PC-3 (cell line): ENCODE results near the gene FGD3. TPM values are rescaled to one million over a fixed set of nuclear protein-coding genes. Genes with fewer than 3 reads are reported as not detected.
A peak's percentile ranks its signal among the peaks of the same experiment; 100 is the strongest.

ENCODE experiments used
- ATAC-seq: fragments of 200-7000 bp; cut with Tn5 transposase; 2 replicates; pipeline ENCODE4 v1.9.1; 2020; ENCODE audit warnings: mild to moderate bottlenecking, moderate library complexity
- BruUV-seq: library from RNA; stranded (reverse); fragments of 400-500 nt; replicated peaks from 2 replicates; lab custom pipeline; 2021; lab: Mats Ljungman, UMichigan
- CTCF ChIA-PET: fragments of 300-600 bp; sonication (Branson Sonifier 250); formaldehyde crosslinking; loops from one replicate; lab custom pipeline; 2022; ENCODE audit warnings: antibody characterized with exemption; lab: Charles Lee
- POLR2A ChIA-PET: fragments of 300-600 bp; sonication (Branson Sonifier 250); formaldehyde crosslinking; loops from one replicate; lab custom pipeline; 2022; ENCODE audit warnings: antibody characterized with exemption; ENCODE audit not compliant: unreplicated experiment; lab: Charles Lee
- DNase-seq: peaks from one replicate; pipeline ENCODE4 v3.0.0-alpha.2; 2015
- H2AFZ ChIP-seq: fragments of 300-600 bp; sonication (generic); 2 replicates; pipeline ENCODE4 v1.6.0; 2016; ENCODE audit warnings: antibody characterized with exemption, low read length
- H3F3A ChIP-seq: fragments of 300-600 bp; sonication (generic); one replicate; pipeline ENCODE4 v1.6.0; 2017; ENCODE audit warnings: antibody characterized with exemption, low read length, control low read depth, mild to moderate bottlenecking; ENCODE audit not compliant: unreplicated experiment
- H3K27ac ChIP-seq: fragments of 300-600 bp; sonication (generic); 2 replicates; pipeline ENCODE4 v1.5.1; 2016; ENCODE audit warnings: mild to moderate bottlenecking, low read length
- H3K27me3 ChIP-seq: fragments of 300-600 bp; sonication (generic); 2 replicates; pipeline ENCODE4 v1.6.1; 2016; ENCODE audit warnings: low read length, mixed read lengths
- H3K36me3 ChIP-seq: fragments of 300-600 bp; sonication (generic); 2 replicates; pipeline ENCODE4 v1.6.1; 2016; ENCODE audit warnings: low read depth, mixed run types, low read length, mixed read lengths
- H3K4me1 ChIP-seq: fragments of 300-600 bp; sonication (generic); 2 replicates; pipeline ENCODE4 v1.5.1; 2016; ENCODE audit warnings: low read length; ENCODE audit not compliant: insufficient read depth
- H3K4me2 ChIP-seq: fragments of 300-600 bp; sonication (generic); 2 replicates; pipeline ENCODE4 v1.6.0; 2016; ENCODE audit warnings: low read length
- H3K4me3 ChIP-seq: fragments of 300-600 bp; sonication (generic); 2 replicates; pipeline ENCODE4 v1.5.1; 2016; ENCODE audit warnings: mild to moderate bottlenecking, low read length, mixed read lengths
- H3K79me2 ChIP-seq: fragments of 300-600 bp; sonication (generic); 2 replicates; pipeline ENCODE4 v1.6.1; 2017; ENCODE audit warnings: low read length, mixed read lengths
- H3K9ac ChIP-seq: fragments of 300-600 bp; sonication (generic); 2 replicates; pipeline ENCODE4 v1.6.0; 2016; ENCODE audit warnings: mild to moderate bottlenecking, low read length
- H3K9me2 ChIP-seq: fragments of 300-600 bp; sonication (generic); replicated peaks from 2 replicates; pipeline ENCODE4 v1.6.1; 2016; ENCODE audit warnings: mixed run types, low read length, mixed read lengths
- H3K9me3 ChIP-seq: fragments of 300-600 bp; sonication (generic); 2 replicates; pipeline ENCODE4 v1.6.1; 2016; ENCODE audit warnings: low read length, mixed read lengths
- H4K20me1 ChIP-seq: fragments of 300-600 bp; sonication (generic); 2 replicates; pipeline ENCODE4 v1.6.1; 2016; ENCODE audit warnings: low read length, mixed read lengths
- CTCF ChIP-seq: fragments of 300-600 bp; sonication (generic); conservative IDR thresholded peaks from 2 replicates; pipeline ENCODE4 v1.5.1; 2017; ENCODE audit warnings: antibody characterized with exemption, low read depth, mild to moderate bottlenecking, low read length
- EZH2 ChIP-seq: fragments of 300-600 bp; sonication (generic); IDR thresholded peaks from one replicate; pipeline ENCODE4 v1.6.1; 2017; ENCODE audit warnings: antibody characterized with exemption, mild to moderate bottlenecking, low read length; ENCODE audit not compliant: unreplicated experiment
- EZH2phosphoT487 ChIP-seq: fragments of 300-600 bp; sonication (generic); IDR thresholded peaks from 2 replicates; pipeline ENCODE4 v1.6.1; 2018; ENCODE audit warnings: mild to moderate bottlenecking, antibody characterized with exemption, low read length, borderline replicate concordance
- intact Hi-C: fragments of 100-400 bp; cut with micrococcal nuclease; formaldehyde crosslinking; loops from 2 replicates; pipeline ENCODE4 v1.9.0; 2023
- total RNA-seq: library from RNA; depleted of rRNA; stranded (reverse); fragments of >200 nt; gene quantifications from 2 replicates; pipeline ENCODE4 v1.2.3, GENCODE V29; 2014

FGD3 gene
- total RNA-seq, 1 experiment from 2014 or later, result 5.4 TPM

GRCh38 chr9:93060746-93061259 lies 113.5 kb downstream of the FGD3 start:
- ATAC-seq (peak; percentile 76), DNase-seq (peak; percentile 81)
- Histone ChIP-seq H3K4me1 (peaks cover 27% of the 10 kb centered on the region), H2AFZ (peak overlapping the region; percentile 27; the same call in 1 of the 2 replicates), H3K36me3 (no peaks in the 10 kb centered on the region), H3K27ac (peak overlapping the region; percentile 63), H3K4me3 (no peak overlapping the region), H3K79me2 (peaks cover 11% of the 10 kb centered on the region), H3K9me3 (no peaks in the 10 kb centered on the region), H3F3A (no peaks in the 10 kb centered on the region), H4K20me1 (no peaks in the 10 kb centered on the region), H3K9ac (0 out of 2 replicates have a peak overlapping the region, but pooled peaks have one; percentile 4), H3K4me2 (peak overlapping the region; percentile 80), H3K9me2 (no peaks in the 10 kb centered on the region), H3K27me3 (no peaks in the 10 kb centered on the region)
- ChIA-PET CTCF (no interaction called here), POLR2A (interaction anchor here (0.5 to 0.6 kb wide), 2 partner anchors 35 to 1105 kb away, joined by 5 to 6 read pairs; no protein-coding TSS in a partner anchor)
- TF ChIP-seq EZH2 (no peak), EZH2phosphoT487 (no peak), CTCF (no peak)
- intact Hi-C loops, result loop anchor here (2.0 kb wide), 1 partner anchor 38 kb away; no protein-coding TSS in a partner anchor
- BruUV-seq, result no TSS peak

DNA sequence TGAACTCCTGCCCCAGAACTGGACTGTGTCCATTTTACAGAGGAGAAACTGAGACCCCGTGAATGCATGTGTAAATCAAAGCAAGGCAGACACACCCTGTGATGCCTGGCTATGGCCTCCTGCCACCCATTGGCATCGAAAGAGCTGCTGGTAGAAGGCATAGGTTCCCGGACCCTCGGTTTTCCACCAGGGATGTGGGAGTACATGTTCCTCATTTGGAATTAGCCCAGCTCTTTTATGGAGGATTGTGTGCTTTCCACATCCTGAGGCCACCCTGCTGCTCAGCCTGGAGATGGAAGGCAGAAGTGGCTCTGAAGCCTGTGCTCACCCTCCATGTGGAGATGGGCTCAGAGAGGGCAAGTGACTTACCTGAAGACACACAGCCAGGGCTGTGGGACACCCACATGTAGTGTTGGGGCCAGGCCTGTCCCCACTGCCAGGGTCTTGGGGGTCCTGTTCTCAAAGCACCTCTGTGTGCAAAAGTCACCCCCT lies 114.0 kb downstream of the FGD3 start:
- no peak overlapping the region for H3K4me3 ChIP-seq
- no peaks in the 10 kb centered on the region for H3K36me3 ChIP-seq
- H3K4me2 ChIP-seq, result peak overlapping the region; percentile 80
- H3F3A ChIP-seq, result no peaks in the 10 kb centered on the region
- CTCF ChIA-PET, result no interaction called here
- TF ChIP-seq EZH2 (no peak), CTCF (no peak), EZH2phosphoT487 (no peak)
- DNase-seq (peak; percentile 7), ATAC-seq (peak; percentile 10)
- H3K9ac ChIP-seq, result no peak overlapping the region
- BruUV-seq, result no TSS peak
- peaks cover 11% of the 10 kb centered on the region for H3K79me2 ChIP-seq
- H3K9me2 ChIP-seq, result no peaks in the 10 kb centered on the region
- no peaks in the 10 kb centered on the region for H3K9me3 ChIP-seq
- H2AFZ ChIP-seq, result no peak overlapping the region; the same call in 1 of the 2 replicates
- intact Hi-C loops, result loop anchor here (2.0 kb wide), 1 partner anchor 37 kb away; no protein-coding TSS in a partner anchor
- H3K27ac ChIP-seq, result peak overlapping the region; percentile 63
- POLR2A ChIA-PET, result interaction anchor here (0.5 kb wide), 1 partner anchor 1105 kb away, joined by 6 read pairs; no protein-coding TSS in a partner anchor
- peaks cover 27% of the 10 kb centered on the region for H3K4me1 ChIP-seq
- no peaks in the 10 kb centered on the region for H4K20me1 ChIP-seq
- no peaks in the 10 kb centered on the region for H3K27me3 ChIP-seq
